ENCODE results near the gene SEPTIN14. TPM values are rescaled to one million over a fixed set of nuclear protein-coding genes. Genes with fewer than 3 reads are reported as not detected.
"Not testable (repeated sequence)": the region's sequence is repeated elsewhere in the genome, so short reads cannot be mapped to it uniquely, and the experiment has no call there.

Gene SEPTIN14
- total and polyA plus RNA-seq, 8 donors = not detected

DNA sequence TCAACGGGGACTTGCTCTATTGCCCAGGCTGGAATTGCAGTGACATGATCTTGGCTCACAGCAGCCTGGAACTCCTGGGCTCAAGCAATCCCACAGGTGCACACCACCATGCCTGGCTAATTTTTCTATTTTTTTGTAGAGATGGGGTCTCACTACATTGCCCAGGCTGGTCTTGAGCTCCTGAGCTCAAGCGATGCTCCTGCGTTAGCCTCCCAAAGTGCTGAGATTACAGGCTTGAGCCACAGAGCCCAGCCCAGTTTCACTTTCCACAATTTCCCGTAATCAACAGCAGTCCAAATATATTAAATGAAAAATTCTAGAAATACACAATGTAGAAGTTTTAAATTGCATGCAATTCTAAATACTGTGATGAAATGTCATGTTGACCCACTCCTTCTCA is 24.0 kb downstream of the SEPTIN14 start:
- H3K9me3 ChIP-seq = peaks cover 0 to 18% (median 0%) of the 10 kb centered on the region in 4 donors
- intact Hi-C loops (cut with DNase I; ENCODE audit: low total_unique reads) = no loop called here
- no peaks in the 10 kb centered on the region for H3K36me3 ChIP-seq
- WGBS, 5 donors = 91 to 96% (median 94%) methylated on average over 4 of the region's 4 CpGs
- no peak overlapping the region for H3K4me3 ChIP-seq
- H3K27me3 ChIP-seq = no peaks in the 10 kb centered on the region
- H3K4me1 ChIP-seq = no peaks in the 10 kb centered on the region
- DNase-seq = no peak
- no peak for TF ChIP-seq POLR2AphosphoS5 (IDR thresholded peaks at IDR 0.05)
- TF ChIP-seq, protein P1, sequence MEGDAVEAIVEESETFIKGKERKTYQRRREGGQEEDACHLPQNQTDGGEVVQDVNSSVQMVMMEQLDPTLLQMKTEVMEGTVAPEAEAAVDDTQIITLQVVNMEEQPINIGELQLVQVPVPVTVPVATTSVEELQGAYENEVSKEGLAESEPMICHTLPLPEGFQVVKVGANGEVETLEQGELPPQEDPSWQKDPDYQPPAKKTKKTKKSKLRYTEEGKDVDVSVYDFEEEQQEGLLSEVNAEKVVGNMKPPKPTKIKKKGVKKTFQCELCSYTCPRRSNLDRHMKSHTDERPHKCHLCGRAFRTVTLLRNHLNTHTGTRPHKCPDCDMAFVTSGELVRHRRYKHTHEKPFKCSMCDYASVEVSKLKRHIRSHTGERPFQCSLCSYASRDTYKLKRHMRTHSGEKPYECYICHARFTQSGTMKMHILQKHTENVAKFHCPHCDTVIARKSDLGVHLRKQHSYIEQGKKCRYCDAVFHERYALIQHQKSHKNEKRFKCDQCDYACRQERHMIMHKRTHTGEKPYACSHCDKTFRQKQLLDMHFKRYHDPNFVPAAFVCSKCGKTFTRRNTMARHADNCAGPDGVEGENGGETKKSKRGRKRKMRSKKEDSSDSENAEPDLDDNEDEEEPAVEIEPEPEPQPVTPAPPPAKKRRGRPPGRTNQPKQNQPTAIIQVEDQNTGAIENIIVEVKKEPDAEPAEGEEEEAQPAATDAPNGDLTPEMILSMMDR (IDR thresholded peaks at IDR 0.05) = no peak
- no peak overlapping the region for H3K27ac ChIP-seq

DNA sequence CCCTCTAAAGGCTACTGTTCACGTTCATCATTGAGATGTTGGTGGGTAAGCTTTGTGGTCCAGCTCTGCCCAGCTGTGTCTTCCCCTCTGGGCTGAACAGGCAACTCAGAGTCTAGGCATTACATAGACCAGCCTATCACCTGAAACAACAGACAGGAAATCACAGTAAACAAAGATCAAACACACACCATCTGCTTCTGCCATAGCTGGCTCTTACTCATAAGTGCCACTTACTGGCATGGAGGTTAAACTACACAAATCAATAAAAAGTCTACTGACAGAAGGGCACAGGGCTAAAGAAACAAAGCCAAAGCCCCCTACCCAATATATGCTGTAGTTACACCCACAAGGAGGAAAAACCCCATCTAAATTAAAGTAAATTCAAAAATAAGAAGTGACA is 35.0 kb downstream of the SEPTIN14 start:
- DNase-seq = no peak
- Histone ChIP-seq H3K9me3 (peaks cover 9 to 59% (median 40%) of the 10 kb centered on the region in 4 donors), H3K4me3 (no peak overlapping the region), H3K4me1 (no peaks in the 10 kb centered on the region), H3K36me3 (no peaks in the 10 kb centered on the region), H3K27ac (no peak overlapping the region), H3K27me3 (no peaks in the 10 kb centered on the region)
- intact Hi-C loops (cut with DNase I; ENCODE audit: low total_unique reads) = no loop called here
- no peak for TF ChIP-seq EP300 (IDR thresholded peaks at IDR 0.05)
- TF ChIP-seq POLR2A (IDR thresholded peaks at IDR 0.05) = no peak
- TF ChIP-seq POLR2AphosphoS5 (IDR thresholded peaks at IDR 0.05) = no peak
- TF ChIP-seq, protein P1 (IDR thresholded peaks at IDR 0.05) = no peak
- 71 to 85% (median 78%) methylated on average over 1 of the region's 1 CpG for WGBS, 5 donors

DNA sequence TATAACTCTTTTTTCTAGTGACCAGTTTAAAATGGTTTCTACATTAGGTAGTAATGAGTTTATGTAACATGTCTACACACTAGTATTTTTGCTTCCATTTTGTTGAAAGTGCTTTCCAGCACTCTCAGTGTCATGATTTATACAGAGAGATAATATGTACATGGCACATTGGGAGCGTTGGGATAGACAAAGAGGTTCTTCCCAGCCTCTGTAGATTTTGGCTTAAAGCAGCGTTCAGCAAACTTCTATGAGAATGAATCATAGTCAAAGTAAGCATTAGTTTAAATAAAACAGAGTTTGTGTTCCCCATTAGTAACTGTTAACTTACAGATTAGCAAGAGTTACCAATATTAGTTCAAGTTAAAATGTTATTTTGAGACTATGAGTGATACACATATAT is 43.9 kb downstream of the SEPTIN14 start:
- Histone ChIP-seq H3K4me3 (no peak overlapping the region), H3K27ac (no peak overlapping the region), H3K9me3 (peaks cover 4 to 46% (median 23%) of the 10 kb centered on the region in 4 donors), H3K36me3 (no peaks in the 10 kb centered on the region), H3K27me3 (no peaks in the 10 kb centered on the region), H3K4me1 (no peaks in the 10 kb centered on the region)
- intact Hi-C loops (cut with DNase I; ENCODE audit: low total_unique reads) = no loop called here
- no peak for DNase-seq
- 20 to 54% (median 38%) methylated on average over 2 of the region's 2 CpGs for WGBS, 5 donors
- TF ChIP-seq EP300 (IDR thresholded peaks at IDR 0.05) (no peak), POLR2A (IDR thresholded peaks at IDR 0.05) (no peak), POLR2AphosphoS5 (IDR thresholded peaks at IDR 0.05) (no peak)
- TF ChIP-seq, protein P1 (IDR thresholded peaks at IDR 0.05) = no peak

DNA sequence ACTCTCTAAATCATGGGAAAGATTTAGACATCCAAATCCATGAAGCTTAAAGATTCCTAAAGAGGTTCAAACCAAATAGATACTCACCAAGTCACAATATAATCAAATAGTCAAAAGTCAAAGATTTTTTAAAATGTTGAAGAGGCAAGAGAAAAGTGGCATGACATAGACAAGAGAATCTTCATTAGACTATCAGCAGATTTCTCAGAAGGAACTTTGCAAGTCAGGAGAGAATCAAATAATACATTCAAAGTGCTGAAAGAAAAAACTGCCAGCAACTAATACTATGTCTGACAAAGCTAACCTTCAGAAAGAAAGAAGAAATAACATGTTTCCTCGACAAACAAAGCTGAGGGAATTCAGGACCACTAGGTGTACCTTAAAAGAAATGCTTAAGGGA is 65.3 kb downstream of the SEPTIN14 start:
- H3K36me3 ChIP-seq; H3K4me3 ChIP-seq; intact Hi-C loops (cut with DNase I; ENCODE audit: low total_unique reads); H3K27me3 ChIP-seq; DNase-seq; H3K27ac ChIP-seq; H3K4me1 ChIP-seq: not testable (repeated sequence)
- 48 to 72% (median 61%) methylated on average over 1 of the region's 1 CpG for WGBS, 5 donors
- peaks cover 15 to 51% (median 32%) of the 10 kb centered on the region in 4 donors for H3K9me3 ChIP-seq

DNA sequence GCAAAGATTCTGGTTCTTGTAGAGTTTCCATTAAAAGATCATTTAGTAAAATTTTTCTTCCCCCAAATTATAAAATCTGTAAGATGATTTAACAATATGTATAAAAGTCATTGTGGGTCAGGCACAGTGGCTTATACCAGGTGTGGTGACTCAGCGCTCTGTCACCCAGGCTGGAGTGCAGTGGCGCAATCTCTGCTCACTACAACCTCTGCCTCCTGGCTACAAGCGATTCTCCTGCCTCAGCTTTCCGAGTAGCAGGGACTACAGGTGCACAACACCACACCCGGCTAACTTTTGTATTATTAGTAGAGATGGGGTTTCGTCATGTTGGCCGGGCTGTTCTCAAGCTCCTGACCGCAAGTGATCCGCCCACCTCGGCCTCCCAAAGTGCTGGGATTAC is 68.0 kb downstream of the SEPTIN14 start:
- TF ChIP-seq EP300 (IDR thresholded peaks at IDR 0.05) = no peak
- TF ChIP-seq POLR2AphosphoS5 (IDR thresholded peaks at IDR 0.05) = no peak
- TF ChIP-seq, protein P1 (IDR thresholded peaks at IDR 0.05) = no peak
- no peak for TF ChIP-seq POLR2A (IDR thresholded peaks at IDR 0.05)
- Histone ChIP-seq H3K4me1 (no peaks in the 10 kb centered on the region), H3K27me3 (no peaks in the 10 kb centered on the region), H3K27ac (no peak overlapping the region), H3K9me3 (peaks cover 15 to 45% (median 28%) of the 10 kb centered on the region in 4 donors), H3K36me3 (no peaks in the 10 kb centered on the region), H3K4me3 (no peak overlapping the region)
- intact Hi-C loops (cut with DNase I; ENCODE audit: low total_unique reads) = no loop called here
- WGBS, 5 donors = 80 to 92% (median 84%) methylated on average over 10 of the region's 10 CpGs
- DNase-seq = no peak
